Heart left ventricle (tissue), 16 donors: ENCODE results near the gene TNFRSF9. TPM values are rescaled to one million over a fixed set of nuclear protein-coding genes. Genes with fewer than 3 reads are reported as not detected.

Experiments
- ATAC-seq, 4 donors: fragments of 200-7000 bp; cut with Tn5 transposase; one replicate each; pipeline ENCODE4 v1.9.1; 2020 to 2022; ENCODE audit warnings: moderate library complexity in 4 of 4, mild to moderate bottlenecking in 3 of 4, moderate number of reproducible peaks in 1 of 4
- DNase-seq, 5 donors: peaks; one replicate each; pipeline ENCODE4 v3.0.0-alpha.2; 2020
- H3K27ac ChIP-seq, 12 donors: fragments of 200-600 bp; sonication (generic) in 4 of 12; one replicate each; pipeline versions ENCODE4 v1.5.0 to v1.8.0; 2016 to 2022; ENCODE audit warnings: mild to moderate bottlenecking in 2 of 12
- H3K27me3 ChIP-seq, 9 donors: fragments of 200-600 bp; sonication (generic) in 2 of 9; one replicate each; pipeline versions ENCODE4 v1.5.1 to v1.8.0; 2016 to 2022; ENCODE audit warnings: mild to moderate bottlenecking in 3 of 9
- H3K36me3 ChIP-seq, 9 donors: fragments of 200-600 bp; sonication (generic) in 2 of 9; one replicate each; pipeline versions ENCODE4 v1.5.0 to v1.8.0; 2018 to 2022; ENCODE audit warnings: mild to moderate bottlenecking in 2 of 9
- H3K4me1 ChIP-seq, 12 donors: fragments of 200-600 bp; sonication (generic) in 4 of 12; one replicate each; pipeline versions ENCODE4 v1.5.0 to v1.8.0; 2016 to 2022; ENCODE audit warnings: mild to moderate bottlenecking in 3 of 12
- H3K4me3 ChIP-seq, 12 donors: fragments of 200-600 bp; sonication (generic) in 4 of 12; one replicate each; pipeline versions ENCODE4 v1.5.0 to v1.8.0; 2017 to 2022; ENCODE audit warnings: mild to moderate bottlenecking in 9 of 12, moderate library complexity in 4 of 12
- H3K9me3 ChIP-seq, 12 donors: fragments of 200-600 bp; sonication (generic) in 4 of 12; one replicate each; pipeline versions ENCODE4 v1.5.0 to v1.8.0; 2016 to 2022; ENCODE audit warnings: mild to moderate bottlenecking in 1 of 12
- POLR2A ChIP-seq, 2 donors: fragments of 450-650 bp; IDR thresholded peaks; one replicate each; pipeline ENCODE4 v1.6.1; 2017; ENCODE audit warnings: antibody characterized with exemption in 2 of 2, mild to moderate bottlenecking in 2 of 2, moderate library complexity in 2 of 2
- WGBS, 4 donors: extraction: QIAGEN DNeasy Blood & Tissue Kit in 2 of 4; methylation state at CpG; one replicate each; pipeline versions ENCODE4 v1.1.5 to v1.1.7; 2013 to 2018; 5-methylcytosine and 5-hydroxymethylcytosine counted together
- intact Hi-C, 10 donors: fragments of 100-400 bp; cut with DNase I; formaldehyde crosslinking; loops; one replicate each; pipeline versions ENCODE4 v1.11.1 to v1.14.2; 2022
- polyA plus RNA-seq, 2 donors: library from polyadenylated mRNA; stranded (reverse); fragments of 200-250 nt; gene quantifications; one replicate each; pipeline ENCODE4 v1.2.3, GENCODE V29; 2013
- total RNA-seq, 9 donors: library from RNA; depleted of rRNA in 2 of 9; stranded (reverse); fragments of >200 nt in 2 of 9; fragmentation: NEBNext Ultra II Directional in 3 of 9; extraction: Animal tissue kit (Norgen Biotek cat#: 25700) in 3 of 9; gene quantifications; one replicate each; pipeline versions ENCODE4 v1.1.0 to v1.2.4, GENCODE V29; 2016 to 2023
- TF ChIP-seq, protein P1 (sequence below), 12 donors: fragments of 200-600 bp; sonication (generic) in 4 of 12; IDR thresholded peaks; one replicate each; pipeline versions ENCODE4 v1.5.0 to v1.8.0; 2018 to 2022; ENCODE audit warnings: antibody characterized with exemption in 12 of 12, mild to moderate bottlenecking in 5 of 12
- donor health status: ischemic (EF 13 %, LVEDD 7.1; RV severe dilation, severe dysfunction).
- donor health status: healthy with polysubstance abuse.
- donor health status: DM: no; HTN: yes; CAD: no.
- donor health status: DM: no; HTN: no; CAD: no.
- donor health status: ischemic (EF 25% LVEDD 6.9; RV normal size, moderate dysfunction).
- donor health status: ischemic (EF 25% LVEDD 5.7; RV mildly dilated, moderate dysfunction).
- donor health status: healthy.
- donor health status: DM: yes; HTN: yes; CAD: no.
- donor health status: ischemic (EF 35%, LVEDD 5.7; RV mildly dilated, moderate dysfunction).
- donor health status: nonischemic (EF 11% LVEDD 7.7; RV severe dilation, severe dysfunction).
- donor health status: DM: yes; HTN: yes; CAD: no.
- donor health status: PGD.
- donor health status: ischemic (EF 29% LVEDD 5.4; RV normal size, mild dysfunction).
- donor health status: nonischemic (EF 23%, LVEDD 6.1; RV moderate dilation, normal function).

TNFRSF9 gene
- total and polyA plus RNA-seq, 11 donors: 0.04 to 1.9 (median 0.36) TPM; not detected in 7

DNA sequence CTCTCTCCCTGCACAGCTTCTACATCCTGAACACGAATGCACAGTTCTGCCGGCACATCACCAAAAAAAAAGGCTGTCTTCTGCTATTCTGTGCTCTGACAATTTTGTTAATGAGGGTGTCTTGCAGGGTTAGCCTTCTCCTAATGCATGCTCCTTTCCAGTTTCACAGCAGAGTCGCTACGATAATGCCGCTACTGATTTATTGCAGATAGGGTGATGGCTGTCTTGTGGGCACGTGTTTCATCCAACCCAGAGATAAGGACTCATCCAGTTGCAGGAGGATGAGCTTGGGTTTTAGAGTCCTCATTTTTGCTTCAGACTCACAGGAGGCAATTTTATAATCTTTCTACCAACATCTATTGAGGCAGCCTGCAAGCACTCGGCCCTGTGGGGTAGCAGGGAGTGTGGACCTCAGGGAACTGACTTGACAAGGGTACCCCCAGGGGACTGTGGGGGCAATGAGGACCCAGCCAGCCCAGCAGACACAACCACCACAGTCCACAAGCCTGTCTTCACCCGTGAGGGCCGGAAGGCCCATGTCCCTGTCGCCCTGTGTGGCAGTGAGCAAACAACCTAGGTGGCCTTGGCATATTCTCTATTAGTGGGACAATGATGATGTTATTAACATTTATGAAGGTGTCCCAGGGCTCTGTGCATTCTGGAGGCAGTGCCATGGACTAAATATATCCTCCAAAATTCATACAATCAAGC is 72.4 kb downstream of the TNFRSF9 start:
- intact Hi-C loops: no loop called here
- no peak overlapping the region for H3K27ac ChIP-seq
- DNase-seq (no peak), ATAC-seq (no peak)
- H3K4me3 ChIP-seq: no peak overlapping the region
- no peaks in the 10 kb centered on the region for H3K4me1 ChIP-seq
- peaks cover 0 to 4% (median 0%) of the 10 kb centered on the region in 12 donors for H3K9me3 ChIP-seq
- H3K27me3 ChIP-seq: no peaks in the 10 kb centered on the region
- 68 to 81% (median 78%) methylated on average over 7 to 10 of the region's 10 CpGs for WGBS, 4 donors
- no peak for TF ChIP-seq POLR2A (IDR thresholded peaks at IDR 0.05)
- TF ChIP-seq, protein P1, sequence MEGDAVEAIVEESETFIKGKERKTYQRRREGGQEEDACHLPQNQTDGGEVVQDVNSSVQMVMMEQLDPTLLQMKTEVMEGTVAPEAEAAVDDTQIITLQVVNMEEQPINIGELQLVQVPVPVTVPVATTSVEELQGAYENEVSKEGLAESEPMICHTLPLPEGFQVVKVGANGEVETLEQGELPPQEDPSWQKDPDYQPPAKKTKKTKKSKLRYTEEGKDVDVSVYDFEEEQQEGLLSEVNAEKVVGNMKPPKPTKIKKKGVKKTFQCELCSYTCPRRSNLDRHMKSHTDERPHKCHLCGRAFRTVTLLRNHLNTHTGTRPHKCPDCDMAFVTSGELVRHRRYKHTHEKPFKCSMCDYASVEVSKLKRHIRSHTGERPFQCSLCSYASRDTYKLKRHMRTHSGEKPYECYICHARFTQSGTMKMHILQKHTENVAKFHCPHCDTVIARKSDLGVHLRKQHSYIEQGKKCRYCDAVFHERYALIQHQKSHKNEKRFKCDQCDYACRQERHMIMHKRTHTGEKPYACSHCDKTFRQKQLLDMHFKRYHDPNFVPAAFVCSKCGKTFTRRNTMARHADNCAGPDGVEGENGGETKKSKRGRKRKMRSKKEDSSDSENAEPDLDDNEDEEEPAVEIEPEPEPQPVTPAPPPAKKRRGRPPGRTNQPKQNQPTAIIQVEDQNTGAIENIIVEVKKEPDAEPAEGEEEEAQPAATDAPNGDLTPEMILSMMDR (IDR thresholded peaks at IDR 0.05): no peak
- H3K36me3 ChIP-seq: no peaks in the 10 kb centered on the region

- peaks cover 0 to 4% (median 0%) of the 10 kb centered on the region in 12 donors for H3K9me3 ChIP-seq
- H3K27ac ChIP-seq: no peak overlapping the region
- 80 to 89% (median 82%) methylated on average over 12 to 16 of the region's 16 CpGs for WGBS, 4 donors
- H3K4me3 ChIP-seq: no peak overlapping the region
- intact Hi-C loops: no loop called here
- no peaks in the 10 kb centered on the region for H3K36me3 ChIP-seq
- TF ChIP-seq, protein P1 (IDR thresholded peaks at IDR 0.05): no peak
- TF ChIP-seq POLR2A (IDR thresholded peaks at IDR 0.05): no peak
- H3K27me3 ChIP-seq: no peaks in the 10 kb centered on the region
- DNase-seq (no peak), ATAC-seq (no peak)
- H3K4me1 ChIP-seq: no peaks in the 10 kb centered on the region
These were observed 74.7 kb downstream of the TNFRSF9 start for GRCh38 chr1:7865978-7866377.

Other genes starting within 250 kb of the TNFRSF9 start
- gene VAMP3, start 169.5 kb downstream of the TNFRSF9 start, total RNA-seq: 100 to 1,000 TPM in 1 of 9 donors, 10 to 100 TPM in 8; 57.8 to 100 (median 83.5) TPM
- 10 to 100 TPM; 40.2 to 70.9 TPM for gene VAMP3, start 169.5 kb downstream of the TNFRSF9 start, polyA plus RNA-seq
- gene PER3, start 156.5 kb downstream of the TNFRSF9 start, total RNA-seq: 10 to 100 TPM in 7 of 9 donors, 1 to 10 TPM in 2; 6.1 to 46.6 (median 18.5) TPM
- gene PER3, start 156.5 kb downstream of the TNFRSF9 start, polyA plus RNA-seq: 1 to 10 TPM; 3.3 to 8.4 TPM
- under 1 TPM in 1 of 9 donors, not detected in 8; 0.54 TPM for gene UTS2, start 87.8 kb downstream of the TNFRSF9 start, total RNA-seq
- not detected for gene UTS2, start 87.8 kb downstream of the TNFRSF9 start, polyA plus RNA-seq
- 100 to 1,000 TPM; 275 to 406 (median 345) TPM for gene PARK7, start 20.9 kb upstream of the TNFRSF9 start, total RNA-seq
- gene PARK7, start 20.9 kb upstream of the TNFRSF9 start, polyA plus RNA-seq: 100 to 1,000 TPM; 342 to 550 TPM
- 10 to 100 TPM in 5 of 9 donors, 1 to 10 TPM in 4; 6.2 to 16.1 (median 12.0) TPM for gene ERRFI1, start 85.5 kb upstream of the TNFRSF9 start, total RNA-seq
- gene ERRFI1, start 85.5 kb upstream of the TNFRSF9 start, polyA plus RNA-seq: 10 to 100 TPM in 1 of 2 donors, 1 to 10 TPM in 1; 3.8 to 26.0 TPM